Measurements from ENCODE around the gene MARVELD3. TPM values are rescaled to one million over a fixed set of nuclear protein-coding genes. Genes with fewer than 3 reads are reported as not detected.

The MARVELD3 gene
- polyA plus RNA-seq, 1 of the 3 experiments (the other 2 are of a cell fraction): not detected

DNA sequence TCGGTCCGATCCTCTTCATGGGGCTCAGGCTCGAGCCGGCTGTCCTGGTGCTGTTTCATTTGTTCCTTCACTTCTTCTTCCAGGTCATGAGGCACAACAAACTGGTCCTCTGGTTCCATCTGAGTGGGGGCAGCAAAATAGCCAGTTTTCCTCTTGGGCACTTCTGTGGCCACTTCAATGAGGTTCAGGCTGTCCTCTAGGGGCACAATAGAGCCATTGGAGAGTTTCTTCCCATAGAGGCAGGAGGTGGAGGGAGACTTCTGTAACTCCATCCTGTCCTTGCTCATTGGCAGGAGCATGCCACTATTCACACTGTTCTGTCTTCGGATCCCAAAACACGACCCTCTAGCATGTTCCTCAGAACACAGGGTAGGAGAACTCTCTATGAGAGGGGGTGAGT lies 22.9 kb downstream of the MARVELD3 start:
- Histone ChIP-seq H3K9me3 (no peaks in the 10 kb centered on the region), H3K4me2 (no peak overlapping the region), H3K27ac (ENCODE audit: low read depth in 2 of 2, low read length in 1 of 2) (no peak overlapping the region), H3K9me2 (no peaks in the 10 kb centered on the region), H3K36me3 (replicated peaks in 1 of 2; ENCODE audit: control insufficient read depth in 1 of 2, insufficient read depth in 2 of 2, low read length in 1 of 2) (peaks cover 46 to 61% of the 10 kb centered on the region in 2 experiments), H3K4me3 (ENCODE audit: low read depth in 2 of 2, low read length in 1 of 2) (no peak overlapping the region), H3K27me3 (ENCODE audit: insufficient read depth) (no peaks in the 10 kb centered on the region), H2AFZ (ENCODE audit: low read depth) (no peak overlapping the region), H3K79me2 (ENCODE audit: insufficient read depth) (no peaks in the 10 kb centered on the region), H3K4me1 (ENCODE audit: control insufficient read depth in 1 of 2, insufficient read depth in 2 of 2, low read depth in 1 of 2, low read length in 1 of 2) (no peaks in the 10 kb centered on the region), H4K20me1 (ENCODE audit: insufficient read depth) (no peaks in the 10 kb centered on the region), H3F3A (replicated peaks; ENCODE audit: insufficient read depth) (peaks cover 4% of the 10 kb centered on the region), H3K9ac (no peak overlapping the region)
- ChIA-PET POLR2A (no interaction called here), CTCF (no interaction called here)
- 98% methylated on average over 6 of the region's 6 CpGs for WGBS (ENCODE audit: low lambda C conversion rate)
- no peak for DNase-seq
- no peak for TF ChIP-seq TCF12 (IDR thresholded peaks at IDR 0.05)
- TF ChIP-seq, protein P1, sequence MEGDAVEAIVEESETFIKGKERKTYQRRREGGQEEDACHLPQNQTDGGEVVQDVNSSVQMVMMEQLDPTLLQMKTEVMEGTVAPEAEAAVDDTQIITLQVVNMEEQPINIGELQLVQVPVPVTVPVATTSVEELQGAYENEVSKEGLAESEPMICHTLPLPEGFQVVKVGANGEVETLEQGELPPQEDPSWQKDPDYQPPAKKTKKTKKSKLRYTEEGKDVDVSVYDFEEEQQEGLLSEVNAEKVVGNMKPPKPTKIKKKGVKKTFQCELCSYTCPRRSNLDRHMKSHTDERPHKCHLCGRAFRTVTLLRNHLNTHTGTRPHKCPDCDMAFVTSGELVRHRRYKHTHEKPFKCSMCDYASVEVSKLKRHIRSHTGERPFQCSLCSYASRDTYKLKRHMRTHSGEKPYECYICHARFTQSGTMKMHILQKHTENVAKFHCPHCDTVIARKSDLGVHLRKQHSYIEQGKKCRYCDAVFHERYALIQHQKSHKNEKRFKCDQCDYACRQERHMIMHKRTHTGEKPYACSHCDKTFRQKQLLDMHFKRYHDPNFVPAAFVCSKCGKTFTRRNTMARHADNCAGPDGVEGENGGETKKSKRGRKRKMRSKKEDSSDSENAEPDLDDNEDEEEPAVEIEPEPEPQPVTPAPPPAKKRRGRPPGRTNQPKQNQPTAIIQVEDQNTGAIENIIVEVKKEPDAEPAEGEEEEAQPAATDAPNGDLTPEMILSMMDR (IDR thresholded peaks at IDR 0.05): peak; percentile 45
- no peak for TF ChIP-seq TAF1 (IDR thresholded peaks at IDR 0.05; ENCODE audit: borderline replicate concordance, low read depth, low read length)
- no peak for TF ChIP-seq EZH2phosphoT487 (IDR thresholded peaks at IDR 0.05; ENCODE audit: borderline replicate concordance, low read depth)
- no peak for TF ChIP-seq MEF2A (IDR thresholded peaks at IDR 0.05; ENCODE audit: borderline replicate concordance, low read depth)
- TF ChIP-seq, protein P2, sequence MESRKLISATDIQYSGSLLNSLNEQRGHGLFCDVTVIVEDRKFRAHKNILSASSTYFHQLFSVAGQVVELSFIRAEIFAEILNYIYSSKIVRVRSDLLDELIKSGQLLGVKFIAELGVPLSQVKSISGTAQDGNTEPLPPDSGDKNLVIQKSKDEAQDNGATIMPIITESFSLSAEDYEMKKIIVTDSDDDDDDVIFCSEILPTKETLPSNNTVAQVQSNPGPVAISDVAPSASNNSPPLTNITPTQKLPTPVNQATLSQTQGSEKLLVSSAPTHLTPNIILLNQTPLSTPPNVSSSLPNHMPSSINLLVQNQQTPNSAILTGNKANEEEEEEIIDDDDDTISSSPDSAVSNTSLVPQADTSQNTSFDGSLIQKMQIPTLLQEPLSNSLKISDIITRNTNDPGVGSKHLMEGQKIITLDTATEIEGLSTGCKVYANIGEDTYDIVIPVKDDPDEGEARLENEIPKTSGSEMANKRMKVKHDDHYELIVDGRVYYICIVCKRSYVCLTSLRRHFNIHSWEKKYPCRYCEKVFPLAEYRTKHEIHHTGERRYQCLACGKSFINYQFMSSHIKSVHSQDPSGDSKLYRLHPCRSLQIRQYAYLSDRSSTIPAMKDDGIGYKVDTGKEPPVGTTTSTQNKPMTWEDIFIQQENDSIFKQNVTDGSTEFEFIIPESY (IDR thresholded peaks at IDR 0.05; ENCODE audit: borderline replicate concordance, low read depth): no peak
- TF ChIP-seq FOXM1 (IDR thresholded peaks at IDR 0.05; ENCODE audit: low read depth): no peak
- TF ChIP-seq RCOR1 (IDR thresholded peaks at IDR 0.05; ENCODE audit: low read length): no peak

DNA sequence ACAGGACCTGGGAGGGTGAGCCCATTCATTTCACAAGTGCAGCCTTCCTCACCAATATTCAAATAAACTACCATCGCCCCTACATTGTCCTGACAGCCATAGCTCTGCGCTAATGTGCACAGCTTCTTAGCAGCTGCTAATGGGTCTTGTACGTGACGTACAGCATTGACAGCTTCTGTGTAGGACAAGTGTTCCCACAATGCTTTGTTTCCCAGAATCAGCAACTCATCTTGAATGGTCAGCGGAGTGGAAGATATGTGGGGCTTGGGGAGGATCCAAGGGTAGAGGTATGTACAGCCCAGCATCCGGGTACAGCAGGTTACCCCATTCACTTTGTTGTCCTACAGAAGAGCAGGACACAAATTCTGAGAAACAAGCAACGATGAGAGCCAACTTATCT lies 23.7 kb downstream of the MARVELD3 start:
- no peak overlapping the region for H3K9ac ChIP-seq
- no peak overlapping the region for H3K27ac ChIP-seq (ENCODE audit: low read depth in 2 of 2, low read length in 1 of 2)
- TF ChIP-seq, protein P3, sequence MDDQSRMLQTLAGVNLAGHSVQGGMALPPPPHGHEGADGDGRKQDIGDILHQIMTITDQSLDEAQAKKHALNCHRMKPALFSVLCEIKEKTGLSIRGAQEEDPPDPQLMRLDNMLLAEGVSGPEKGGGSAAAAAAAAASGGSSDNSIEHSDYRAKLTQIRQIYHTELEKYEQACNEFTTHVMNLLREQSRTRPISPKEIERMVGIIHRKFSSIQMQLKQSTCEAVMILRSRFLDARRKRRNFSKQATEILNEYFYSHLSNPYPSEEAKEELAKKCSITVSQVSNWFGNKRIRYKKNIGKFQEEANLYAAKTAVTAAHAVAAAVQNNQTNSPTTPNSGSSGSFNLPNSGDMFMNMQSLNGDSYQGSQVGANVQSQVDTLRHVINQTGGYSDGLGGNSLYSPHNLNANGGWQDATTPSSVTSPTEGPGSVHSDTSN (IDR thresholded peaks at IDR 0.05): no peak
- TF ChIP-seq RXRA (IDR thresholded peaks at IDR 0.05; ENCODE audit: borderline replicate concordance, low read depth) (no peak), GABPA (IDR thresholded peaks at IDR 0.05; ENCODE audit: low read depth) (no peak), TAF1 (IDR thresholded peaks at IDR 0.05; ENCODE audit: borderline replicate concordance, low read depth, low read length) (no peak), SMC3 (IDR thresholded peaks at IDR 0.05; ENCODE audit: low read depth, low read length) (no peak), RAD21 (IDR thresholded peaks at IDR 0.05; ENCODE audit: low read length) (no peak), FOXJ3 (CRISPR knock-in tag; IDR thresholded peaks at IDR 0.05) (no peak), MXI1 (IDR thresholded peaks at IDR 0.05; ENCODE audit: low read depth, low read length) (no peak), CHD2 (IDR thresholded peaks at IDR 0.05; ENCODE audit: low read length, partially characterized antibody) (no peak), YY1 (IDR thresholded peaks at IDR 0.05; ENCODE audit: low read depth) (no peak), JUND (IDR thresholded peaks at IDR 0.05) (no peak)
- H3K4me3 ChIP-seq (ENCODE audit: low read depth in 2 of 2, low read length in 1 of 2): no peak overlapping the region
- 98% methylated on average over 7 of the region's 7 CpGs for WGBS (ENCODE audit: low lambda C conversion rate)
- H3K4me1 ChIP-seq (ENCODE audit: control insufficient read depth in 1 of 2, insufficient read depth in 2 of 2, low read depth in 1 of 2, low read length in 1 of 2): no peaks in the 10 kb centered on the region
- H2AFZ ChIP-seq (ENCODE audit: low read depth): no peak overlapping the region
- H3F3A ChIP-seq (replicated peaks; ENCODE audit: insufficient read depth): peaks cover 4% of the 10 kb centered on the region
- no peaks in the 10 kb centered on the region for H3K9me3 ChIP-seq
- DNase-seq: no peak
- CTCF ChIA-PET: no interaction called here
- peaks cover 46 to 62% of the 10 kb centered on the region in 2 experiments for H3K36me3 ChIP-seq (replicated peaks in 1 of 2; ENCODE audit: control insufficient read depth in 1 of 2, insufficient read depth in 2 of 2, low read length in 1 of 2)
- no peaks in the 10 kb centered on the region for H4K20me1 ChIP-seq (ENCODE audit: insufficient read depth)
- no peaks in the 10 kb centered on the region for H3K9me2 ChIP-seq
- POLR2A ChIA-PET: no interaction called here
- H3K27me3 ChIP-seq (ENCODE audit: insufficient read depth): no peaks in the 10 kb centered on the region
- H3K79me2 ChIP-seq (ENCODE audit: insufficient read depth): no peaks in the 10 kb centered on the region
- H3K4me2 ChIP-seq: no peak overlapping the region

All from SK-N-SH (cell line).